ENCODE results near the gene LIX1L. TPM values are rescaled to one million over a fixed set of nuclear protein-coding genes. Genes with fewer than 3 reads are reported as not detected.

Gene LIX1L
- total RNA-seq, 1 experiment from 2014 or later: 12.4 TPM

DNA sequence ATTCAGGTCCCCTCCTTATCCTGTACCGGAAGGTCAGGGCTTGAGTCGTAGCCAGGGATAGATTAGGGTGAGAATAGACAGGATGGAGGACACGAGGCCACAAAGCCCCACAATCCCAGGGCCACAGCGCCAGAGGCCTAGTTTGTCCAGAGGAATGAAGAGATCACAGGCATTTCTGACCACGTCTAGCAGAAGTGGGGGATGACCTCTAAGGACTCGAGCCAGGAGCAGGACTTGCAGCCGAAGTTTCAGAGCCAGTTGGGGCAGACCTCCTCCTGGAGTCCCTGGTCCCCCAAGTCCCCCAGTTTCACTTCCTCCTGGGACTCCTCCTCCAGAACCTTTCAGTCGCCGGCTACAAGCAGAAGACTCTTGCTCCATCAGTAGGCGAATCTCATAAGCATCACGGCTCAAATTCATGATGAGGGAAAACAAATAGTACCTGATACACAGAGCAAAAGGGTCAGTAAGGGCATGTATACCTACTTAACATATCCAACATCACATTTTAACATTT lies 45.6 kb downstream of the LIX1L start (continued):
- TF ChIP-seq, protein P1, sequence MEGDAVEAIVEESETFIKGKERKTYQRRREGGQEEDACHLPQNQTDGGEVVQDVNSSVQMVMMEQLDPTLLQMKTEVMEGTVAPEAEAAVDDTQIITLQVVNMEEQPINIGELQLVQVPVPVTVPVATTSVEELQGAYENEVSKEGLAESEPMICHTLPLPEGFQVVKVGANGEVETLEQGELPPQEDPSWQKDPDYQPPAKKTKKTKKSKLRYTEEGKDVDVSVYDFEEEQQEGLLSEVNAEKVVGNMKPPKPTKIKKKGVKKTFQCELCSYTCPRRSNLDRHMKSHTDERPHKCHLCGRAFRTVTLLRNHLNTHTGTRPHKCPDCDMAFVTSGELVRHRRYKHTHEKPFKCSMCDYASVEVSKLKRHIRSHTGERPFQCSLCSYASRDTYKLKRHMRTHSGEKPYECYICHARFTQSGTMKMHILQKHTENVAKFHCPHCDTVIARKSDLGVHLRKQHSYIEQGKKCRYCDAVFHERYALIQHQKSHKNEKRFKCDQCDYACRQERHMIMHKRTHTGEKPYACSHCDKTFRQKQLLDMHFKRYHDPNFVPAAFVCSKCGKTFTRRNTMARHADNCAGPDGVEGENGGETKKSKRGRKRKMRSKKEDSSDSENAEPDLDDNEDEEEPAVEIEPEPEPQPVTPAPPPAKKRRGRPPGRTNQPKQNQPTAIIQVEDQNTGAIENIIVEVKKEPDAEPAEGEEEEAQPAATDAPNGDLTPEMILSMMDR (IDR thresholded peaks at IDR 0.05 in 2 of 3, conservative IDR thresholded peaks at IDR 0.05 in 1 of 3; ENCODE audit: borderline replicate concordance in 1 of 3, insufficient read depth in 1 of 3, low read depth in 2 of 3, low read length in 2 of 3): no peak
- TF ChIP-seq POLR2AphosphoS5 (IDR thresholded peaks at IDR 0.05; ENCODE audit: low read depth, low read length) (no peak), JUND (IDR thresholded peaks at IDR 0.05) (no peak)

DNA sequence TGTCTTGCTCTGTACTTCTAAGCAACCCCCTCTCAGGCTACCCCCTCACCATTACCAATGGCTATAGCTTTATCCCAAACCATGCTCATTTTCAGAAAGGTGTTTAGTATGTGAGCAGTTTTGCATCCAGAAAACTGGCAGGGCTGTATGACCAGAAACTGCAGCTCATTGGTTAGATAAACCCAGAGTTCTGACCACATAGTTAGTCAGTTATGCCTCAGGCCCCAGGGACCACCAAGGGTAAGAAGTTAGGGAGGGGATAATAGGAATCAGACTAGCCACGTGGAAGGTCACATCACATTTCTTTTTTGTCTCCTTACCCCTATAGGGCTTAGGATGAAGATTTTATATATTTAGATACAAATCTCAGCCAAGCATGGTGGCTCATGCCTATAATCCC lies 49.2 kb downstream of the LIX1L start:
- H3K9me3 ChIP-seq (ENCODE audit: control insufficient read depth in 1 of 2, insufficient read depth in 1 of 2, low read depth in 1 of 2, low read length in 2 of 2): no peaks in the 10 kb centered on the region
- no peak overlapping the region for H3K4me3 ChIP-seq (replicated peaks in 1 of 2; ENCODE audit: low read depth in 1 of 2, low read length in 2 of 2)
- no peak overlapping the region for H3K4me2 ChIP-seq (ENCODE audit: low read length)
- ChIA-PET CTCF (interaction anchor here (0.6 to 2.8 kb wide), 3 partner anchors 10 to 16 kb away, joined by 3 to 19 read pairs (median 5); partner anchors contain the start of gene PEX11B), RAD21 (ENCODE audit: low non-redundant PET in 1 of 2, low total read pairs in 2 of 2, uncharacterized antibody in 2 of 2, unreplicated experiment in 2 of 2) (no interaction called here), POLR2A (interaction anchor here (1.2 to 2.4 kb wide), 2 partner anchors 17 to 19 kb away, joined by 3 to 10 read pairs; partner anchors contain the start of gene RBM8A)
- DNase-seq (ENCODE audit: low read depth, low spot score) (no peak), ATAC-seq (no peak)
- peaks cover 5 to 14% of the 10 kb centered on the region in 2 experiments; a peak in 3 of 4 replicates for H3K4me1 ChIP-seq (ENCODE audit: control insufficient read depth in 1 of 2, insufficient read depth in 2 of 2, low read length in 2 of 2)
- H3K36me3 ChIP-seq (ENCODE audit: control insufficient read depth in 1 of 2, insufficient read depth in 2 of 2, low read length in 2 of 2): peaks cover 6 to 9% of the 10 kb centered on the region in 2 experiments; a peak in 3 of 4 replicates
- H3K9ac ChIP-seq (ENCODE audit: low read length): no peak overlapping the region
- TF ChIP-seq CBX3 (IDR thresholded peaks at IDR 0.05; ENCODE audit: low read depth) (no peak), SP1 (IDR thresholded peaks at IDR 0.05; ENCODE audit: low read depth) (no peak), ELF1 (IDR thresholded peaks at IDR 0.05; ENCODE audit: borderline replicate concordance, low read depth) (no peak), JUND (IDR thresholded peaks at IDR 0.05) (no peak), ZNF274 (IDR thresholded peaks at IDR 0.05; ENCODE audit: low read depth, low read length) (no peak), SRF (IDR thresholded peaks at IDR 0.05; ENCODE audit: low read depth) (no peak), SIN3A (IDR thresholded peaks at IDR 0.05; ENCODE audit: low read depth) (no peak), YY1 (IDR thresholded peaks at IDR 0.05; ENCODE audit: extremely low read depth, insufficient replicate concordance, low read depth, low read length) (no peak), FOSL1 (IDR thresholded peaks at IDR 0.05; ENCODE audit: low read depth) (no peak), CEBPB (IDR thresholded peaks at IDR 0.05; ENCODE audit: low read depth) (no peak)
- TF ChIP-seq, protein P2, sequence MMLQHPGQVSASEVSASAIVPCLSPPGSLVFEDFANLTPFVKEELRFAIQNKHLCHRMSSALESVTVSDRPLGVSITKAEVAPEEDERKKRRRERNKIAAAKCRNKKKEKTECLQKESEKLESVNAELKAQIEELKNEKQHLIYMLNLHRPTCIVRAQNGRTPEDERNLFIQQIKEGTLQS (IDR thresholded peaks at IDR 0.05): no peak
- TF ChIP-seq, protein P3, sequence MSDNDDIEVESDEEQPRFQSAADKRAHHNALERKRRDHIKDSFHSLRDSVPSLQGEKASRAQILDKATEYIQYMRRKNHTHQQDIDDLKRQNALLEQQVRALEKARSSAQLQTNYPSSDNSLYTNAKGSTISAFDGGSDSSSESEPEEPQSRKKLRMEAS (IDR thresholded peaks at IDR 0.05): no peak
- TF ChIP-seq, protein P4, sequence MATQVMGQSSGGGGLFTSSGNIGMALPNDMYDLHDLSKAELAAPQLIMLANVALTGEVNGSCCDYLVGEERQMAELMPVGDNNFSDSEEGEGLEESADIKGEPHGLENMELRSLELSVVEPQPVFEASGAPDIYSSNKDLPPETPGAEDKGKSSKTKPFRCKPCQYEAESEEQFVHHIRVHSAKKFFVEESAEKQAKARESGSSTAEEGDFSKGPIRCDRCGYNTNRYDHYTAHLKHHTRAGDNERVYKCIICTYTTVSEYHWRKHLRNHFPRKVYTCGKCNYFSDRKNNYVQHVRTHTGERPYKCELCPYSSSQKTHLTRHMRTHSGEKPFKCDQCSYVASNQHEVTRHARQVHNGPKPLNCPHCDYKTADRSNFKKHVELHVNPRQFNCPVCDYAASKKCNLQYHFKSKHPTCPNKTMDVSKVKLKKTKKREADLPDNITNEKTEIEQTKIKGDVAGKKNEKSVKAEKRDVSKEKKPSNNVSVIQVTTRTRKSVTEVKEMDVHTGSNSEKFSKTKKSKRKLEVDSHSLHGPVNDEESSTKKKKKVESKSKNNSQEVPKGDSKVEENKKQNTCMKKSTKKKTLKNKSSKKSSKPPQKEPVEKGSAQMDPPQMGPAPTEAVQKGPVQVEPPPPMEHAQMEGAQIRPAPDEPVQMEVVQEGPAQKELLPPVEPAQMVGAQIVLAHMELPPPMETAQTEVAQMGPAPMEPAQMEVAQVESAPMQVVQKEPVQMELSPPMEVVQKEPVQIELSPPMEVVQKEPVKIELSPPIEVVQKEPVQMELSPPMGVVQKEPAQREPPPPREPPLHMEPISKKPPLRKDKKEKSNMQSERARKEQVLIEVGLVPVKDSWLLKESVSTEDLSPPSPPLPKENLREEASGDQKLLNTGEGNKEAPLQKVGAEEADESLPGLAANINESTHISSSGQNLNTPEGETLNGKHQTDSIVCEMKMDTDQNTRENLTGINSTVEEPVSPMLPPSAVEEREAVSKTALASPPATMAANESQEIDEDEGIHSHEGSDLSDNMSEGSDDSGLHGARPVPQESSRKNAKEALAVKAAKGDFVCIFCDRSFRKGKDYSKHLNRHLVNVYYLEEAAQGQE (IDR thresholded peaks at IDR 0.05; ENCODE audit: low read depth): no peak
- no peaks in the 10 kb centered on the region for H3K9me2 ChIP-seq (ENCODE audit: insufficient read depth)
- H3K27me3 ChIP-seq (ENCODE audit: insufficient read depth, low read length): no peaks in the 10 kb centered on the region
- H4K20me1 ChIP-seq (ENCODE audit: insufficient read depth): no peaks in the 10 kb centered on the region
- H3K27ac ChIP-seq (ENCODE audit: low read depth, low read length): no peak overlapping the region
- BruUV-seq (replicated peaks): no TSS peak
- intact Hi-C loops (cut with micrococcal nuclease): loop anchor here (5.0 kb wide), 1 partner anchor 61 kb away; the partner anchor contains the start of gene NUDT17
- no peaks in the 10 kb centered on the region for H3K79me2 ChIP-seq (ENCODE audit: insufficient read depth, low read length)
- H2AFZ ChIP-seq (ENCODE audit: low read depth, low read length, poor library complexity, severe bottlenecking): no peak overlapping the region

All from HCT116 (cell line).